Measurements from ENCODE around the gene EDIL3.

DNA sequence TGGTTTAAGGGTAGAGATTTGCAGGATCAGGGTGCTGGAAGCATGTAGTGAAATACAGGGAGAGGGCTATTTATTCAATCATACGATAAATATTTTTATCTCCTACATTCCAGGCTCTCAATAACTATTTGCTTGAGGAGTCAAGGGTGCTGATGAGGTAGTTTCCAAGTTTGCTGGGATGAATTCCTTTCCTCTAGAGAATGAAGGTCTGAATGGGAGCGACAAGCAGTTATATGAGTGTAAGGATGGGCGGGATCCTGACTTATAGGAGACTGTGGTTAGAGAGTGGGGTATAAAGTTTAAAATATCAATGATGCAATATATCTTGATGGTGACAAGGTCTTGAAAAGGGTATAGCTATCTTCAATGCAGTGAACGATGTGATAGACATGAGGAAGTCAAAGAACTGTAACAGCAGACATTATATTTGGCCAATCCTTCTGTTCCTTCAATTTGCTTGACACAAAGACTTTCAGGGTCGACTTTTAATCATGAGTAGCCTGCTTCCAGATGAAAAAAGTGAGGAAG, 462.9 kb downstream of the EDIL3 start:
- no peak for TF ChIP-seq POLR2A (IDR thresholded peaks at IDR 0.05)
- TF ChIP-seq, protein P1, sequence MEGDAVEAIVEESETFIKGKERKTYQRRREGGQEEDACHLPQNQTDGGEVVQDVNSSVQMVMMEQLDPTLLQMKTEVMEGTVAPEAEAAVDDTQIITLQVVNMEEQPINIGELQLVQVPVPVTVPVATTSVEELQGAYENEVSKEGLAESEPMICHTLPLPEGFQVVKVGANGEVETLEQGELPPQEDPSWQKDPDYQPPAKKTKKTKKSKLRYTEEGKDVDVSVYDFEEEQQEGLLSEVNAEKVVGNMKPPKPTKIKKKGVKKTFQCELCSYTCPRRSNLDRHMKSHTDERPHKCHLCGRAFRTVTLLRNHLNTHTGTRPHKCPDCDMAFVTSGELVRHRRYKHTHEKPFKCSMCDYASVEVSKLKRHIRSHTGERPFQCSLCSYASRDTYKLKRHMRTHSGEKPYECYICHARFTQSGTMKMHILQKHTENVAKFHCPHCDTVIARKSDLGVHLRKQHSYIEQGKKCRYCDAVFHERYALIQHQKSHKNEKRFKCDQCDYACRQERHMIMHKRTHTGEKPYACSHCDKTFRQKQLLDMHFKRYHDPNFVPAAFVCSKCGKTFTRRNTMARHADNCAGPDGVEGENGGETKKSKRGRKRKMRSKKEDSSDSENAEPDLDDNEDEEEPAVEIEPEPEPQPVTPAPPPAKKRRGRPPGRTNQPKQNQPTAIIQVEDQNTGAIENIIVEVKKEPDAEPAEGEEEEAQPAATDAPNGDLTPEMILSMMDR (IDR thresholded peaks at IDR 0.05): no peak
- no peak for TF ChIP-seq POLR2AphosphoS5 (IDR thresholded peaks at IDR 0.05)

Measured in prostate gland (tissue), 2 donors.